ENCODE data around the gene RPS21. TPM values are rescaled to one million over a fixed set of nuclear protein-coding genes. Genes with fewer than 3 reads are reported as not detected.

Gene RPS21
- total RNA-seq, 4 donors from 2014 or later = 1,151 to 14,756 (median 1,928) TPM

DNA sequence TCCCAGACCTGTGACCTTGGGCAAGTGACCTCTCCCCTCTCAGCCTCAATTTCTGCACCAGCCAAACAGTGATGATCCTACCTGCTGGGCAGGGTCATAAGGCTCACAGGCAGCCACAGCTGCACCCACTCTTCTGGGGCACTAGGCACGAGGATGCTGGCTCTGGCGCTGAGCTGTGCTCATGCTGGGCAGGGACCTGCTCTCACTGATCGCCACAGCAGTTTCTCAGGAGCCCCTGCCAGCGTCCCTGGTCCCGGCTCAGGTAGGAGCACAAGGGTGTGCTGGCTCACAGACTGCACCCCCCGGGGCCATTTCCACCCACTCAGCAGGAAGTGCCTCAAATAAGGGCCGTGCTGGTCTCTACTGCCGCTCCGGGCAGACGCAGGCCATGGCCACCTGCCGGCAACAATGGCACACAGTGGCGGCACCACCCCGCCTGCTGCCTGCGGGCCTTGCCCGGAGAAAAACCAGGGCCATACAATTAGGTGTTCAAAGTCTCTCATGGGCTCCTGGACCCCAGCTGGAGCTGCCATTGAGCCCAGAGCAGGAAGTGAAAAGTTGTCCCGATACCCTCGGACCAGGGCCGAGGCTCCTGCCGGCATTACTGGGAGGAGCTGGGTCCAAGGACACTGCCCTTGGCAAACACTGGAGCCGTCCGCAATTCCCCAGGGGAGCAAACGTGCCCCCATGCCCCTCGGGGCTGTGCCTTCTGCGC lies 24.7 kb downstream of the RPS21 start:
- no peak overlapping the region for H3K4me3 ChIP-seq
- H3K9me3 ChIP-seq = no peaks in the 10 kb centered on the region
- DNase-seq = no peak
- H3K36me3 ChIP-seq = no peaks in the 10 kb centered on the region
- TF ChIP-seq, protein P1, sequence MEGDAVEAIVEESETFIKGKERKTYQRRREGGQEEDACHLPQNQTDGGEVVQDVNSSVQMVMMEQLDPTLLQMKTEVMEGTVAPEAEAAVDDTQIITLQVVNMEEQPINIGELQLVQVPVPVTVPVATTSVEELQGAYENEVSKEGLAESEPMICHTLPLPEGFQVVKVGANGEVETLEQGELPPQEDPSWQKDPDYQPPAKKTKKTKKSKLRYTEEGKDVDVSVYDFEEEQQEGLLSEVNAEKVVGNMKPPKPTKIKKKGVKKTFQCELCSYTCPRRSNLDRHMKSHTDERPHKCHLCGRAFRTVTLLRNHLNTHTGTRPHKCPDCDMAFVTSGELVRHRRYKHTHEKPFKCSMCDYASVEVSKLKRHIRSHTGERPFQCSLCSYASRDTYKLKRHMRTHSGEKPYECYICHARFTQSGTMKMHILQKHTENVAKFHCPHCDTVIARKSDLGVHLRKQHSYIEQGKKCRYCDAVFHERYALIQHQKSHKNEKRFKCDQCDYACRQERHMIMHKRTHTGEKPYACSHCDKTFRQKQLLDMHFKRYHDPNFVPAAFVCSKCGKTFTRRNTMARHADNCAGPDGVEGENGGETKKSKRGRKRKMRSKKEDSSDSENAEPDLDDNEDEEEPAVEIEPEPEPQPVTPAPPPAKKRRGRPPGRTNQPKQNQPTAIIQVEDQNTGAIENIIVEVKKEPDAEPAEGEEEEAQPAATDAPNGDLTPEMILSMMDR (IDR thresholded peaks at IDR 0.05) = no peak
- no peak for TF ChIP-seq POLR2A (IDR thresholded peaks at IDR 0.05)
- peaks cover 0 to 15% of the 10 kb centered on the region in 2 donors for H3K4me1 ChIP-seq
- intact Hi-C loops (cut with DNase I; ENCODE audit: low total_unique reads) = loop anchor here (10.0 kb wide), 1 partner anchor 397 kb away; no protein-coding TSS in a partner anchor
- H3K27ac ChIP-seq = no peak overlapping the region
- no peaks in the 10 kb centered on the region for H3K27me3 ChIP-seq

DNA sequence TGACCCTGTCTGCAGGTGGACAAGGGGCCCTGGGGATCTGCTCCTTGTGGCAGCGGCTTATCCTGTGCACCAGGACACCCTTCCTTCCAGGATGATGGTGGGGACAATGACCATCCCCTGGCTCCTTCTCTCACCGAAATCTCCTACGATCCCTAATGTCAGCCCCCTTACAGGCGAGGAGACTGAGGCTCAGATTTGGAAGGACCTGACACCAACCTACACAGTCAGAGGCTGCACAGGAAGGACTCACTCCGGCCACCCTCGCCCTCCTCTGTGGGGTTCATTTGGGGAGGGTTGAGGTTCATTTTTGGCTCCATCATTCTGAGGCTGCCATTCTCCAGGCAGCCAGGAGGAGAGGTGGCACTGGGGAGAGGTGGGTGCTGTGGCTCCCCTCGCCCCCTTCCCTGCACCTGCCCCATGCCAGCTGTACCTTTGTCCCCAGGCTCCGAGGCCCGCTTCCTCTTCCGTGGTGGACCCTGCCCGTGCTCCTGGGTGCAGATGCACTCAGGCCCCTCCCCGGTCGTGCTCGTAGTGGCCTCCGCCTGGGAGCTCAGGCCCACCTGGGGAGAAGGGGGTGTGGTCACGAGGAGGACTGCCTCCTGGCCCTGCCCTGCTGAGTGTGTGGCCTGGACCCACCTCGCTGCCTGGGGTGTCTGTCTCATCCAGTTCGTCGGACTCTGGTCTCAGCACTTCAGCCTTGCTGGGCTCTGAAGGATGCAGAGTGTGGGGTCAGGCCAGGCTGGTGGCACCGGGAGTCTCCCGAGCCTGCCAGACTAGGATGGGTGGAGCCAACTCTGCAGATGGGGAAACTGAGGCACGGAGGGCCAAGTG lies 25.5 kb downstream of the RPS21 start:
- Histone ChIP-seq H3K27ac (no peak overlapping the region), H3K27me3 (no peaks in the 10 kb centered on the region), H3K9me3 (no peaks in the 10 kb centered on the region), H3K4me3 (no peak overlapping the region), H3K36me3 (no peaks in the 10 kb centered on the region), H3K4me1 (peaks cover 0 to 14% of the 10 kb centered on the region in 2 donors)
- no peak for DNase-seq
- TF ChIP-seq, protein P1 (IDR thresholded peaks at IDR 0.05) = no peak
- TF ChIP-seq POLR2A (IDR thresholded peaks at IDR 0.05) = no peak
- intact Hi-C loops (cut with DNase I; ENCODE audit: low total_unique reads) = loop anchor here (10.0 kb wide), 1 partner anchor 398 kb away; no protein-coding TSS in a partner anchor

DNA sequence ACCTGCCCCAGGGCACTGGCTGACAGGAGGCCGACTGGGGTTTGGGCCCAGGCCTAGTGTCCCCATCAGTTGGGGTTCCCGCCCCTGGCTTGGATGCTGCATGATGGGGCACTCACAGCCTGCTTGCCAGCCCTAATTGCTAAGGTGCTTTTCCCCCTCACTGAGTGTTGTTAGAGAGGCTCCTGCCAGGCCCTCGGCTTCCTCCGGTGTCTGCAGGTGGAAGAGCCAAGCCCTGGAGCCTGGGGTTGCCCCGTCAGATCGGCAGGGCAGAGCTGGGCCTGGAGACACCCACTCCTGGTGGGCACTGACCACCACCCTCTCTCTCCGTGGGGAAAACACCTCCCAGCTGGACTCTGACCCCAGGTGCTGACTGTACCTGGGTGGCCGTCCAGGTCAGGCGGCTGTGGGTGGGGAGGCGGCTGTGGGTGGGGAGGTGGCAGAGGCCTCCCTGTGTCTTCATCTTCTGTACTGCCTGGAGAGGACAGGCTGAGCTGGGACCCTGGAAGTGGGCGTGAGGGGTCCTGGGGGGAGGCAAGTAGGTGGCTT lies 26.2 kb downstream of the RPS21 start:
- H3K27ac ChIP-seq = no peak overlapping the region
- no peaks in the 10 kb centered on the region for H3K27me3 ChIP-seq
- intact Hi-C loops (cut with DNase I; ENCODE audit: low total_unique reads) = loop anchor here (10.0 kb wide), 1 partner anchor 398 kb away; no protein-coding TSS in a partner anchor
- no peaks in the 10 kb centered on the region for H3K9me3 ChIP-seq
- no peak for DNase-seq
- H3K4me3 ChIP-seq = no peak overlapping the region
- H3K36me3 ChIP-seq = no peaks in the 10 kb centered on the region
- TF ChIP-seq POLR2A (IDR thresholded peaks at IDR 0.05) = no peak
- TF ChIP-seq, protein P1 (IDR thresholded peaks at IDR 0.05) = no peak
- H3K4me1 ChIP-seq = peaks cover 0 to 11% of the 10 kb centered on the region in 2 donors

DNA sequence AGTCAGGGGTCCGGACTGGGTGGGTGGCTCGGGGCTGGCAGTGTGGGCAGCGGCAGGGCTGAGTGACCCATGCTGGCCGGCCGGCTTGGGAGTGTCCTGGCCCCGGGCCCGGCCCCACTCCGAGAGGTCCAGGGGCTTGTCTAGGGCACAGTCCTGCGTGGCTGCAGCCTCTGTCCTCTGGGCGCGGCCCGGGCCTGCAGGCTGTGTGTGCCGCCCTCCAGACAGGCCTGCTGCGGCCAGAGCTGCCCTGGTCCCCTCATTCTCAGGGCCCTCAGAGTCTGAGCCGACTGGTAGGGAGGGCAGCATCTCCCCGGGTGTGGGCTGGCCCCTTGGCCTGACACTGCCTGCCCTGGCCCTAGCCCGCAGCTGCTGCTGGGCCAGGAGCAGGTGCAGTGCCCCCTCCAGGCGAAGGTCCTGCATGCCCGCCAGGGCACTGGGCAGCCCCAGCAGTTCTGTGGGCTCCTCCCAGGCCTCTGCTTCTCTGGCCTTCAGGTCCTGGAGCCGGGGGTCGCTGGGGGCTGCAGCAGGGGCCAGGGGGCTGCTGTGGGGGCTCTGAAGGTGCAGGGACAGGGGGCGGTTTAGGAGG lies 27.1 kb downstream of the RPS21 start:
- intact Hi-C loops (cut with DNase I; ENCODE audit: low total_unique reads) = loop anchor here (10.0 kb wide), 1 partner anchor 399 kb away; no protein-coding TSS in a partner anchor
- no peaks in the 10 kb centered on the region for H3K36me3 ChIP-seq
- no peak for DNase-seq
- H3K4me3 ChIP-seq = no peak overlapping the region
- peaks cover 0 to 11% of the 10 kb centered on the region in 2 donors for H3K4me1 ChIP-seq
- no peaks in the 10 kb centered on the region for H3K27me3 ChIP-seq
- H3K27ac ChIP-seq = no peak overlapping the region
- H3K9me3 ChIP-seq = no peaks in the 10 kb centered on the region
- no peak for TF ChIP-seq POLR2A (IDR thresholded peaks at IDR 0.05)
- TF ChIP-seq, protein P1 (IDR thresholded peaks at IDR 0.05) = no peak
